Progenitor cell of endocrine pancreas (in vitro differentiated cells): ENCODE measurements around the gene TMEM138. TPM values are rescaled to one million over a fixed set of nuclear protein-coding genes. Genes with fewer than 3 reads are reported as not detected.

Source experiments
- DNase-seq: peaks from one replicate; pipeline ENCODE4 v3.0.0; 2021; ENCODE audit warnings: low spot score; ENCODE audit not compliant: unreplicated experiment
- H3K27ac Mint-ChIP-seq: 2 replicates; pipeline ENCODE4 v1.8.0; 2021; ENCODE audit warnings: mild to moderate bottlenecking, moderate library complexity, mixed read lengths
- H3K27me3 Mint-ChIP-seq: 2 replicates; pipeline ENCODE4 v1.8.0; 2021; ENCODE audit warnings: mixed read lengths
- H3K36me3 Mint-ChIP-seq: 2 replicates; pipeline ENCODE4 v1.8.0; 2022; ENCODE audit warnings: mixed read lengths; ENCODE audit not compliant: insufficient read depth
- H3K4me1 Mint-ChIP-seq: 2 replicates; pipeline ENCODE4 v1.8.0; 2021; ENCODE audit warnings: low read depth, mixed read lengths
- H3K4me3 Mint-ChIP-seq: 2 replicates; pipeline ENCODE4 v1.8.0; 2021; ENCODE audit warnings: low read depth, mild to moderate bottlenecking, moderate library complexity, mixed read lengths
- H3K9me3 Mint-ChIP-seq: 2 replicates; pipeline ENCODE4 v1.8.0; 2021; ENCODE audit warnings: low read depth, mixed read lengths
- CTCF ChIP-seq: fragments of 200-600 bp; sonication (generic); IDR thresholded peaks from one replicate; pipeline ENCODE4 v1.5.0; 2021; ENCODE audit warnings: antibody characterized with exemption, mild to moderate bottlenecking; ENCODE audit not compliant: unreplicated experiment
- total RNA-seq: library from RNA; stranded (reverse); gene quantifications from 2 replicates; pipeline ENCODE4 v1.2.1, GENCODE V29; 2021

Gene TMEM138
- total RNA-seq, 1 donor from 2014 or later: 46.7 TPM

DNA sequence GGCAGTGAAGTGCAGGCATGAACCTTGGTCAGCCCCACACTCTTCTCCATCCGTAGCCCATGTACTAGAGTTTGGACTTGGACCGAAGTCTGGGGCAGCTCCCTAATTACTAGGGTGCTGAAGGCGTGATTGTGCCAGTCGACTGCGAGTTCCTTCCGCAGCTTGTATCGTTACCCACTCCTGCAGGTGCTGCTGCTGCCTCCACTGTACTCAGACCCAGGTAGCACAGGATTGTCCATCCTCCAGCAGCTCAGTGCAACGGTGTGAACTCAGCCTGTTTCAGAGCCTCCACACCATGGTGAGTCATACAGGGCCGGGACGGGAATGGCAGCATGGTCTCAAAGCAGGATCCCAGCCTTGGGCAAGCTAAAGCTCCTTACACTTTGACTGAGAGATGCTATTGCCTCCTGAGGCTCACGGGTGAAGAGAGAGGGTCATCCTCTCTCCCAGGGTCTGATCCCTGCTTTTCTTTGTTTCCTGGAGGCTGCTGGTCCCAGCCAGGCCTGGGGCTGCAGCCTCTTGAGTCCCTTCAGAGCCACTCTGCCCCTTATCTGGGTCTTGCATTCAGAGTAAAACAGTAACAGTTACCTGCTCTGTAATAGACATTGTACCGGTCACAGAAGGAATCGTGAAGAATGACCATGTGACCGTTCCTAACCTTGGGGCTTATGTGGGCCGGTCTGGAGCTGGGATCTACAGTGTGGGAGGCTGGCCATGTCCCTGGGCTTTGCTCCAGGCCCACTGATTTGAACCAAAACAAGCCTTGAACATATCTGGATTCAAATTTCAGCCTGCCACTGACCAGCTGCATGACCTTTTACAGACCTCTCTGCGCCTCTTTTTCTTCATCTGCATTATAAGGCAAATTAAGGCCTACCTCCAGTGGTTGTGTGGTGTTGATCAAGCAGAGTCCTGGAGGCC lies 27.5 kb upstream of the TMEM138 start:
- H3K27ac Mint-ChIP-seq: peak overlapping the region; percentile 89
- H3K4me3 Mint-ChIP-seq: peak overlapping the region; percentile 97
- no peak for DNase-seq
- H3K4me1 Mint-ChIP-seq: peaks cover 26% of the 10 kb centered on the region
- H3K9me3 Mint-ChIP-seq: no peaks in the 10 kb centered on the region
- no peaks in the 10 kb centered on the region for H3K27me3 Mint-ChIP-seq
- TF ChIP-seq CTCF: no peak
- H3K36me3 Mint-ChIP-seq: peaks cover 8% of the 10 kb centered on the region

- Mint-ChIP-seq H3K4me3 (no peak overlapping the region), H3K4me1 (peaks cover 22% of the 10 kb centered on the region), H3K27ac (no peak overlapping the region), H3K9me3 (no peaks in the 10 kb centered on the region), H3K36me3 (peaks cover 3% of the 10 kb centered on the region), H3K27me3 (no peaks in the 10 kb centered on the region)
- no peak for DNase-seq
- no peak for TF ChIP-seq CTCF
These were observed 26.8 kb upstream of the TMEM138 start for GRCh38 chr11:61335355-61335710.

DNA sequence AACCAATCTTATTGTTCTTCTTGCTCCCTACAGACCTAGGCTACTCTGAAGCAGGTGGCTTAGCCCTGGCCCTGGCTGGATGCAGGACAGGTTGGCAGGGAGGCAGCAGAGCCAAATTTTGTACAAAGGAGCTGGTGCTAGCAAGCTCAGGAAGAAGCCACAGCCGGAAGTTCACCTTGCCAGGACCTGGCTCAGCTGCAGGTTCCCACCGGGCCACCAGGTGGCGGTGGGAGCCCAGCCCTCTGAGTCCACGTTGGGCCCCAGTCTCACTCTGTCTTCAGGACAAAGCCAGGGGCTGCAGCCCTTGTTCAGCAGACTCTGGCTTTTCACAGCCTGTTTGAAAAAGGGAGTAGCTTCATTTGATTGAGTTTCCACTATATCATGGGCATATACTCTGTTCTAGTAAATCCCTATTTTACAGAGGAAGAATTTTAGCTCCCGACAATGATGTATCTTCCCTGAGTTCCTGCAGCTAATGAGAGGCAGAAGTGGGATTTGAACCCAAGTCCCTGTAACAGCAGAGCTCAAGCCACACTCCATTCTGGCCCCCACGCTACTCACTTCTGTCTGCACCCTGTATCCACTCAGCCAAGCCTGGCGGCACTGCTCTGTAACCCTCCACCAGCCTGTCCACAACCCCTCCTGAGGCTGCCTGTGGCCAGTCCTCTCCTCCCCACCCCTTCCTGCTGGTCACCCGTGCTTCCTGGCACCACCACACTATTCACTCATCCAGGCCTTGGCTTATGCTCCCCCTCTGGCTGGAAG lies 25.8 kb upstream of the TMEM138 start:
- peak overlapping the region; percentile 94 for H3K27ac Mint-ChIP-seq

GRCh38 chr11:61337706-61338470 lies 24.3 kb upstream of the TMEM138 start:
- Mint-ChIP-seq H3K27ac (no peak overlapping the region), H3K4me3 (no peak overlapping the region), H3K4me1 (peaks cover 6% of the 10 kb centered on the region), H3K36me3 (peaks cover 7% of the 10 kb centered on the region), H3K9me3 (no peaks in the 10 kb centered on the region), H3K27me3 (no peaks in the 10 kb centered on the region)
- no peak for DNase-seq
- no peak for TF ChIP-seq CTCF

More for the DNA sequence above, 25.8 kb upstream of the TMEM138 start:
- Mint-ChIP-seq H3K27me3 (no peaks in the 10 kb centered on the region), H3K4me3 (peak overlapping the region; percentile 7), H3K36me3 (peaks cover 5% of the 10 kb centered on the region), H3K4me1 (peaks cover 18% of the 10 kb centered on the region), H3K9me3 (no peaks in the 10 kb centered on the region)
- peak; percentile 96 for TF ChIP-seq CTCF
- peak; percentile 75 for DNase-seq
